GM21529 (cell line): ENCODE data around the gene JHY.

Experiments
- ATAC-seq: cut with Tn5 transposase; IDR thresholded peaks from one replicate; pipeline ENCODE4 v1.9.1; 2021; ENCODE audit not compliant: unreplicated experiment

Gene JHY

GRCh38 chr11:123006860-123007542, 124.4 kb downstream of the JHY start:
- no peak for ATAC-seq
